Measurements from ENCODE around the gene JMJD6.
"Not testable (repeated sequence)": the region's sequence is repeated elsewhere in the genome, so short reads cannot be mapped to it uniquely, and the experiment has no call there.

Gene JMJD6

DNA sequence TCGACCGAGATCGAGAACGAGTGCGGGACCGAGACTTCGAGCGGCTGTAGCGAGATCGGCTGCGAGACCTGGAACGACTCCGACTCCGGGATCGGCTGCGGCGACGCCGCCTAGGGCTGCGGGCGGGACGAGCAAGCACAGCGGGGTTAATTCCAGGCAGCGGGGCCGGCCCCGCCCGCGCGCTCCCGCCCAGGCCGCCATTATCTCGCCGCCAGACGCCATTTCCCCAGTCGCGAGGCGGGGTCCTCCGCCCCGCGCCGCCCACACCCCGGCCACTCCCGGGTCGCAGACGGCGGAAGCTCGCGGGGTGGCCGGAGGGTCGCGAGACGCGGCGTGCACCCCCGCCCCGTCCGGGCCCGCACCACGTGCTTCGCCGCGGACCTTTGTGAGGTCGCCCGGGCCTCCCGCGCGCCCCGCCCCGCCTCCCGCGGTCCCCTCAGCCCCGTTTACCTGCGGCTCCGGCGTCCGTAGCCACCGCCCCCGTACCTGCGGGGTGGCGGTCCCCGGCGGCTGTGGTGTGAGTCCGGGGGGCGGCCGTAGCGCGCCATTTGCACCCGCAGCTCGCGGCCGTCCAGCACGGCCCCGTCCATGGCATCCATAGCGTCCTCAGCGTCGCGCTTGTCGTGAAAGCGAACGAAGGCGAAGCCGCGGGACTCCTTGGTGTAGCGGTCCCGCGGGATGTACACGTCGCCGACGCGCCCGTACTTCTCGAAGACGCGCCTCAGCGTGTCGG lies 10.1 kb upstream of the JMJD6 start:
- no peak for DNase-seq

DNA sequence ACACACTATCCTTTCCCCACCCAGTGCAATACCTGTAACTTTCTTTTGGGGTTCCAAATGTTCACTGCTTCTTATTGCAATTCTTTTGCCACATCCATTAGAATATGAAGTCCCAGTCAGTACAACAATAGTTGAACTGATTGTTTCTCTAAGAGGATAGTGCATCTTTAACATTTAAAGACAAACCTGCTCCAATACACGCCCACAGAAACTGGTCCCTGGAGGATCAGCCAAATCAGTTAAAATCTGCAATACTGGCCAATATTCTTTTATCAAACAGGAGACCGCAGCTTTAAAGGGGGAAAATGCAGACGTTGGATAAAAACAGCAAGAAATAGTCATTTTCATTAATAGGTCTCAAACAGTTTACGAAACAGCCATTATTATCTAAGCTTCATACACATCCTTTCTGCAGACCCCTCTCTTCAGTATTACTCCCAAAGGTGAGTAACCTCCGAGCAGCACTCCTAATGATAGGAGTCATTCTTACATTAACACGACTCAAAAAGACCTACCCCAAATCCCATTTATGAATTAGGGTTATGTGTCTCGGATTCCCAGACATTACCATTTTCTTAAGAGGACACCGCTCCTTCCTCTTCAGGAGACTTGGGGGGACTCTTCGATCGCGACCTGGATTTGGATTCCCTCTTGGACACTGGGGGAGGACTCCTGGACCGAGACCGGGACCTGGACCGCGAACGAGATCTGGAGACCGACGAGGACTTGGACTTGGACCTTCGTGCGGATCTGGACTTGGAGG lies 9.4 kb upstream of the JMJD6 start:
- DNase-seq, result no peak

- no peak for DNase-seq
These were observed 8.6 kb upstream of the JMJD6 start for GRCh38 chr17:76735006-76735405.

- DNase-seq, result no peak
These were observed 7.9 kb upstream of the JMJD6 start for GRCh38 chr17:76734080-76734840.

DNA sequence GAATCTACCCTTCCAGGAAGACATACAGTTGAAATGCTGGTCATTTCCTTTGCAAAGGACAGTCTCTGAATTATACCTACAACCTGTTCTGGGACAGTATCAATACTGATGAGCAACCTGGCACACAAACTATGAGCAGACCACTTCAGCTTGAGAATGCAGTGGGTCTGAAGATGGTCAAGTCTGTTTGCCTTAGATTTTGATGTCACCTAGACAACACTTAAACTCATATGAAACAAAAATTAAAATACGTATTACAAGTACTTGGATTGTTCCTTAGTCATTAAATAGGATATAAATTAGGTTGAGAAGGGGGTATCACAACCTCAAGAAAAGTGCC lies 7.2 kb upstream of the JMJD6 start:
- DNase-seq, result no peak

GRCh38 chr17:76732734-76733617 lies 6.6 kb upstream of the JMJD6 start:
- no peak for DNase-seq

DNA sequence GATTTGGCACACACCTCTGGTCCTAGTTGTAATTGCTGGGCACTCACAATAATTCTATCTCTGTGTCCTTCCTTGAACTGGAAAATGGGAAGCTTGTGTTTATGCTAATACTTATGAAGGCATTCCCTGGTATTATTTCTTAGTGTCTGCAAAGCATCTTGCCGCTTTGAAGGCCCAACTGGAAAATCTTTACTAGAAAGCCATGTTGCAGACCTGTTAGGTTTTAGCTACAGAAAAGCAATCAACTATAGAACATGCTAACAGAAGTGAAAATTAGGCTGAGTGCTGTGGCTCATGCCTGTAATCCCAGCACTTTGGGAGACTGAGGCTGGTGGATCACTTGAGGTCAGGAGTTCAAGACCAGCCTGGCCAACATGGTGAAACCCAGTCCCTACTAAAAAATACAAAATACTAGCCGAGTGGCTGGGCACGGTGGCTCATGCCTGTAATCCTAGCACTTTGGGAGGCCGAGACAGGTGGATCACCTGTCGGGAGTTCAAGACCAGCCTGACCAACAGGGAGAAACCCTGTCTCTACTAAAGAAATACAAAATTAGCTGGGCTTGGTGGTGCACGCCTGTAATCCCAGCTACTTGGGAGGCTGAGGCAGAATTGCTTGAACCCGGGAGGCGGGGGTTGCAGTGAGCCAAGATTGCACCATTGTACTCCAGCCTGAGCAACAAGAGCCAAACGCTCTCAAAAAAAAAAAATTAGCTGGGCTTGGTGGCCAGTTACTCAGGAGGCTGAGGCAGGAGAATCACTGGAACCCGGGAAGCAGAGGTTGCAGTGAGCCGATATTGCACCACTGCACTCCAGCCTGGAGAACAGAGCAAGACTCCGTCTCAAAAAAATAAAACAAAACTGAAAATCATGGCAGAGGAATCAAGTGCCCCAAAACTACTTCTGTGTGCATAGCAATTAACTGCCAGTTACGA lies 5.7 kb upstream of the JMJD6 start:
- not testable (repeated sequence) for DNase-seq

GRCh38 chr17:76727745-76728456 lies 1.5 kb upstream of the JMJD6 start:
- no peak for DNase-seq

- DNase-seq, result no peak
These were observed 641 bp upstream of the JMJD6 start, which contains the start of gene METTL23 for GRCh38 chr17:76726776-76727718. Gene METTL23, plus strand, starts transcription at chr17:76726839. Its CDS starts 2,872 bp downstream, at chr17:76729711.

DNA sequence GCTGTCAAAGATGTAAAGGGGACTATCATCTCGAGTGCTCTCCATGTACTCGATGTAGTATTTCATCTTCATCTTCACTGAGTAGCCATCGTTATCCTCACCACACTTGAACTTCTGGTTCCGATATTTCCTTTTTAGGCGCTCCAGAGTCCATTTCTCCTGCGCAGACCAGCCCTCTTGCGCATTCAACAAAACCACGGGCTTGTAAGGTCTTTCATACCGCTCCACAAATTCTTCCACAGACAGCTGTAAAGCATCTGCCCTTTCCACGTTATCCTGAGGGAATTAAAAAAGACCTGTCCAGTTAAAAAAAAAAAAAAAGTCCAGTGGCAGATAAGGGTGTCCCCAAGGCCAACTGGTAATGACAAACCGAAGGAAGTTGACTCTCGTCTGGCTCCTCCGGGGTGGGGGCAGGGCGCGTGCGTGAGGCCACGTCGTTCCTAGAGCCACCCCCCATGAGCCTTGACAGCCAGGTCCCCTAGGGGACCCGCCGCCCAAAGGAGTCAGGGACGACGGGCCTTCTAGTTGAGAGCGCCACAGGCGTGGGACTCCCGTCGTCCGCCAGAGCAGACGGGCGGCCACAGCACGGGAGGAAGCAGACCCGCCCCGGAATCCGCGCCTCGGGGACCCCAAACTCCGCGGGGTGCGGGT lies 701 bp downstream of the JMJD6 start:
- DNase-seq, result no peak

- no peak for DNase-seq
These were observed 2.6 kb downstream of the JMJD6 start for GRCh38 chr17:76723812-76724211.

DNA sequence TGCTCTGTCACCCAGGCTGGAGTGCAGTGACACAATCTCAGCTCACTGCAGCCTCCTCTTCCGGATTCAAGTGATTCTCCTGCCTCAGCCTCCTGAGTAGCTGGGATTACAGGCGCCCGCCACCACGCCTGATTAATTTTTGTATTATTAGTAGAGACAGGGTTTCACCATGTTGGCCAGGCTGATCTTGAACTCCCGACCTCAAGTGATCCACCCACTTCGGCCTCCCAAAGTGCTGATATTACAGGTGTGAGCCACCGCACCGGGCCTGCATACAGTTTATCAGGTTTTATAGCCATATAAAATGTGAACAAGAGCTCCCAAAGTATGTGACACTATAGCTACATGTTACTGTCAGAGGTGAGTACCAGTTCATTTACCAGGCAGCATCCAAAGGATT lies 3.4 kb downstream of the JMJD6 start:
- DNase-seq, result not testable (repeated sequence)

GRCh38 chr17:76722279-76722678 lies 4.1 kb downstream of the JMJD6 start:
- no peak for DNase-seq

GRCh38 chr17:76721463-76721862 lies 4.9 kb downstream of the JMJD6 start:
- no peak for DNase-seq

DNA sequence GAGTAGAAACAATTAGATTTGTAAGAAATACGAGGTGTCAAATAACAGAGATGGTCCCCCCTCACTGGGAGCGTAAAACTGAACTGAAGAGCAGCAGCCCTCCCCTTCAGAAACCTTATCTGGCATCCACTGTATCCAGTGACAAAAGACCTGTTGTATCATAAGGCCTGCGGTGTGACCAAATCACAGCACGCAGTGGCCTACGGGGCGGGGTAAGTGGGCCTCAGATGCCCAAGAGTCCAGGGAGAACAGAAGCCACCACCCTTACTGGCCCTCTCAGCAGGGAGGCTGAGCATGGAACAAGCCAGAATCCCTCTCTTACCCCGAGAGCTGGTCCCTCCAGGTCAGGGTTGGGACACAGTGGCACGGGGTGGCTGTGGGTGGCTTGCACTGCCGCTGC lies 5.5 kb downstream of the JMJD6 start:
- DNase-seq, result no peak

DNA sequence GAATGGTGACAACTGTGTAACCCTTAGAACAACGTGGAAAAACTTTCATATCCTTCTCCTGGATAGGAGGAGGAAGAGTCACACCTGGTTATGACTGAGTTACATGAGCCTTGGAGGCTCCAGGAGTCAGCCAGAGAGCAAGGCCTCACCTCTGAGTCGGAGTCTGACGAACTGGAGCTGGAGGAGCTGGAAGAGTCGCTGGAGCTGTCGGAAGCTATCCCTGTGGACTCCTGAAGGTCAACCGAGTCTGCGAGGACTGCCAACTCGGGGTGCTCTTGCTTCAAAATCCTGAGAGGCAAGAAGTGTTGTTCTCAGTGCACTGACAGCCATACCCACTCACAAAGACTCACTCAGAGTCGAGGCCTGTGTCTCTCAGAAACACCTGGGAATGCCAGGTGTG lies 6.2 kb downstream of the JMJD6 start:
- DNase-seq, result no peak

DNA sequence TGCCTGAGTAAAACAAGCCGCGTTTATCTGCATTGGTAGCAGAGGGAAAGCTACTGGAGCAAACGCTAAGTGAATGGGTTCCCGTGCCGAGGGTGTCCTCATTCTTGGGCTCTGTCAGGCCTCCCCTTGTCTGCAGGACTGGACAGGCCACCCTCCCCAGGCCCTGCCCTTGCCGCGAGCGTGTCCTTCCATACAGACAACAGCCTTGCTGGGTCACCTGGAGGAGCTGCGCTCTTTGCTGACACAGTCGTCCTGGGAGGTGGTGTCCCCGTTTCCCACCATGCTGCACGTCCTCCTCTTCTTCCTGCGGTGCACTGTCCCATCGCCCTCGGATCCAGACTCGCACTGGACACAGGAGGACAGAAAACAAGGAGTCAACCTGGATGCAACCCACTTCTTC lies 7.9 kb downstream of the JMJD6 start:
- no peak for DNase-seq

DNA sequence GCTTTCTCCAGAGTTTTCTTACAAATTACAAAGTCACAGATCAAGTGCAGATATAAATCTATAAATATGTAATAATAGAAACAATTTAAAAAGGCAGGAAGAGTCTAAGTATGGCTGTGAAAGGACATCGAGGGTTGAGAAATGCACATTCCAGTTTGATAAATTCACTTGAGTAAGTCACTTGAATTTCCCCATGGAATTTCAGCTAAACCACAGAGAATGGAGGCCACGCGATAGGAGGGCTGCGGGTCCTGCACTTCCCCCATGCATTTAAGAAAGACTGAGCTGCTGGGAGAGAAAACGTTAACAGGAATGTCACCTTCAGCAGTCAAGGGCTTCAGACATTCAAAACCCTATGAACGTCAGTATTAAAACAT lies 9.6 kb downstream of the JMJD6 start:
- no peak for DNase-seq
